HepG2 (cell line): ENCODE measurements around the gene RORB. TPM values are rescaled to one million over a fixed set of nuclear protein-coding genes. Genes with fewer than 3 reads are reported as not detected.

Experiments used
- ATAC-seq: fragments of 200-7000 bp; cut with Tn5 transposase; 3 replicates; pipeline ENCODE4 v1.9.1; 2020; ENCODE audit warnings: mild to moderate bottlenecking, moderate library complexity
- BruUV-seq: library from RNA; stranded (reverse); fragments of 400-500 nt; replicated peaks from 2 replicates; lab custom pipeline; 2021; lab: Mats Ljungman, UMichigan
- CTCF ChIA-PET: fragments of 300-600 bp; formaldehyde crosslinking; extraction: SDS; loops from one replicate; lab custom pipeline; 2021; ENCODE audit warnings: low total read pairs, inconsistent platforms, low intra/inter-chr PET ratio; lab: Yijun Ruan, JAX
- POLR2A ChIA-PET: fragments of 350-600 bp; sonication (Branson Sonifier 250); formaldehyde crosslinking; loops from one replicate; lab custom pipeline; 2020; ENCODE audit warnings: antibody characterized with exemption, inconsistent platforms; lab: Yijun Ruan, JAX
- DNase-seq: peaks from one replicate; pipeline ENCODE4 v3.0.0-alpha.2; 2015; ENCODE audit warnings: low spot score
- FAIRE-seq: peaks from 3 replicates; lab custom pipeline; 2011; peaks lifted over from hg19 to GRCh38; lab: Jason Lieb, UNC
- H2AFZ ChIP-seq: one replicate; pipeline ENCODE4 v1.6.1; 2011; ENCODE audit warnings: low read length, inconsistent platforms
- H3K27ac ChIP-seq: fragments of 300-600 bp; 3 replicates; pipeline ENCODE4 v1.8.0; 2011; ENCODE audit warnings: mixed run types, mild to moderate bottlenecking, mixed read lengths, low read length, inconsistent platforms; ENCODE audit not compliant: insufficient read depth; ENCODE audit errors: extremely low read length
- H3K27me3 ChIP-seq, 2 experiments: fragments of 200-600 bp in 1 of 2; 2 replicates in 1 of 2; 3 replicates in 1 of 2; pipeline versions ENCODE4 v1.6.0 to v1.8.0; 2011; ENCODE audit warnings: low read length in 2 of 2, mild to moderate bottlenecking in 2 of 2, moderate library complexity in 2 of 2, inconsistent platforms in 1 of 2; ENCODE audit not compliant: insufficient read depth in 2 of 2, control insufficient read depth in 1 of 2
- H3K36me3 ChIP-seq, 2 experiments: fragments of 200-600 bp in 1 of 2; replicated peaks in 1 of 2; 2 replicates in 1 of 2; 3 replicates in 1 of 2; pipeline versions ENCODE4 v1.5.1 to v1.8.0; 2011; ENCODE audit warnings: low read length in 2 of 2, inconsistent platforms in 1 of 2; ENCODE audit not compliant: insufficient read depth in 2 of 2, control insufficient read depth in 1 of 2
- H3K4me1 ChIP-seq: 2 replicates; pipeline ENCODE4 v1.5.1; 2012; ENCODE audit warnings: low read length, inconsistent platforms; ENCODE audit not compliant: insufficient read depth
- H3K4me2 ChIP-seq: 2 replicates; pipeline ENCODE4 v1.6.0; 2011; ENCODE audit warnings: low read depth, low read length, inconsistent platforms
- H3K4me3 ChIP-seq, 3 experiments: fragments of 200-600 bp in 1 of 3; sonication (generic), shearing (Covaris generic) in 1 of 3; replicated peaks in 1 of 3; 2 replicates each; pipeline ENCODE4 v1.5.1; 2011 to 2016; ENCODE audit warnings: low read length in 3 of 3, inconsistent platforms in 2 of 3, low read depth in 2 of 3, mild to moderate bottlenecking in 2 of 3, control low read depth in 1 of 3, mixed read lengths in 1 of 3; ENCODE audit not compliant: insufficient read depth in 1 of 3
- H3K79me2 ChIP-seq: one replicate; pipeline ENCODE4 v1.6.1; 2011; ENCODE audit warnings: low read length, inconsistent platforms; ENCODE audit not compliant: insufficient read depth
- H3K9ac ChIP-seq: 2 replicates; pipeline ENCODE4 v1.6.0; 2011; ENCODE audit warnings: mild to moderate bottlenecking, low read depth, low read length, inconsistent platforms; ENCODE audit not compliant: insufficient read depth
- H3K9me3 ChIP-seq: 2 replicates; pipeline ENCODE4 v1.5.1; 2012; ENCODE audit warnings: mild to moderate bottlenecking, low read length
- H4K20me1 ChIP-seq: 2 replicates; pipeline ENCODE4 v1.6.0; 2011; ENCODE audit warnings: inconsistent platforms, mild to moderate bottlenecking, low read length, moderate library complexity; ENCODE audit not compliant: insufficient read depth
- FOXO4 ChIP-seq: sonication (generic); formaldehyde crosslinking; conservative IDR thresholded peaks from 2 replicates; pipeline ENCODE4 v1.8.1; 2023; ENCODE audit warnings: missing genetic modification reagents
- GABPA ChIP-seq, 2 experiments: IDR thresholded peaks; 2 replicates each; pipeline ENCODE4 v1.6.1; 2011 to 2016; ENCODE audit warnings: low read depth in 2 of 2, low read length in 1 of 2, missing biosample characterization in 1 of 2, missing genetic modification characterization in 1 of 2
- KDM6A ChIP-seq: IDR thresholded peaks from 2 replicates; pipeline ENCODE4 v1.6.1; 2016; ENCODE audit warnings: low read depth
- MTF1 ChIP-seq: sonication (generic); formaldehyde crosslinking; IDR thresholded peaks from 2 replicates; pipeline ENCODE4 v1.5.0; 2020; ENCODE audit warnings: missing genetic modification reagents
- NAIF1 ChIP-seq: sonication (generic); formaldehyde crosslinking; IDR thresholded peaks from 2 replicates; pipeline ENCODE4 v1.5.0; 2020; ENCODE audit warnings: mild to moderate bottlenecking, missing genetic modification reagents, borderline replicate concordance
- NFE2 ChIP-seq: sonication (generic); formaldehyde crosslinking; IDR thresholded peaks from 2 replicates; pipeline ENCODE4 v1.4.0; 2020; ENCODE audit warnings: missing genetic modification reagents
- NKX3-1 ChIP-seq: sonication (generic); formaldehyde crosslinking; IDR thresholded peaks from 2 replicates; pipeline ENCODE4 v1.5.0; 2020; ENCODE audit warnings: missing genetic modification reagents
- NR1H2 ChIP-seq: sonication (generic); formaldehyde crosslinking; IDR thresholded peaks from 2 replicates; pipeline ENCODE4 v1.8.1; 2022; ENCODE audit warnings: low read depth, missing genetic modification reagents, borderline replicate concordance
- RBFOX2 ChIP-seq: fragments of 200-400 bp; formaldehyde crosslinking; IDR thresholded peaks from 2 replicates; pipeline ENCODE4 v1.6.1; 2017; ENCODE audit warnings: low read depth, mild to moderate bottlenecking, low read length
- SMC3 ChIP-seq: IDR thresholded peaks from 2 replicates; pipeline ENCODE4 v1.6.1; 2011; ENCODE audit warnings: low read length, improper control_type of control experiment
- TGIF2 ChIP-seq: IDR thresholded peaks from 2 replicates; pipeline ENCODE4 v1.6.1; 2016; ENCODE audit warnings: control low read depth, missing compliant biosample characterization
- ZFP36L1 ChIP-seq: sonication (generic); formaldehyde crosslinking; IDR thresholded peaks from 2 replicates; pipeline ENCODE4 v1.8.0; 2022; ENCODE audit warnings: mild to moderate bottlenecking, missing genetic modification reagents, moderate library complexity
- ZNF414 ChIP-seq: sonication (generic); formaldehyde crosslinking; IDR thresholded peaks from 2 replicates; pipeline ENCODE4 v1.5.0; 2020; ENCODE audit warnings: missing genetic modification reagents
- ZNF749 ChIP-seq: sonication (generic); formaldehyde crosslinking; IDR thresholded peaks from 2 replicates; pipeline ENCODE4 v1.8.0; 2022; ENCODE audit warnings: mild to moderate bottlenecking, missing genetic modification reagents, moderate library complexity, borderline replicate concordance
- ZNF781 ChIP-seq: sonication (generic); formaldehyde crosslinking; IDR thresholded peaks from 2 replicates; pipeline ENCODE4 v1.5.1; 2020; ENCODE audit warnings: borderline replicate concordance, mild to moderate bottlenecking, missing genetic modification reagents; ENCODE audit errors: not compliant biosample characterization
- ZSCAN25 ChIP-seq: sonication (generic); formaldehyde crosslinking; IDR thresholded peaks from 2 replicates; pipeline ENCODE4 v1.8.0; 2022; ENCODE audit warnings: mild to moderate bottlenecking, missing genetic modification reagents
- ZXDC ChIP-seq: sonication (generic); formaldehyde crosslinking; IDR thresholded peaks from 2 replicates; pipeline ENCODE4 v1.5.0; 2020; ENCODE audit warnings: mild to moderate bottlenecking, missing genetic modification reagents
- WGBS: methylation state at CpG from one replicate; pipeline ENCODE4 v1.1.6; 2017; ENCODE audit warnings: low lambda C conversion rate; 5-methylcytosine and 5-hydroxymethylcytosine counted together
- in situ Hi-C: cut with HindIII; loops from 2 replicates; pipeline ENCODE4 v1.10.0; 2017; ENCODE audit warnings: low pct_unique_long_range_greater_than_20kb; ENCODE audit not compliant: extremely low pct_ligation_motif_present
- intact Hi-C: fragments of 100-400 bp; cut with micrococcal nuclease; formaldehyde crosslinking; loops from one replicate; pipeline ENCODE4 v1.10.0; 2022; ENCODE audit not compliant: unreplicated experiment
- polyA plus RNA-seq, 8 experiments: library from polyadenylated mRNA; depleted of rRNA in 3 of 8; stranded (reverse) in 7 of 8; unstranded in 1 of 8; fragments of >200 nt; fragmentation: Illumina TruSeq in 4 of 8; extraction: Trizol in 4 of 8; gene quantifications; 2 replicates each; pipeline versions ENCODE4 v1.2.1 to v1.2.3, GENCODE V29; 2011 to 2016; ENCODE audit warnings: low read depth in 4 of 8, missing spikeins in 1 of 8, mixed read lengths in 1 of 8; ENCODE audit not compliant: insufficient read depth in 1 of 8
- total RNA-seq, 5 experiments: library from RNA; depleted of rRNA; stranded (reverse); fragments of >200 nt; fragmentation: Illumina TruSeq; extraction: Trizol; gene quantifications; 2 replicates each; pipeline ENCODE4 v1.2.3, GENCODE V29; 2016; ENCODE audit warnings: low read depth in 1 of 5

Gene RORB
- total and polyA plus RNA-seq, 2 of the 13 experiments (the other 11 are each of a cell fraction or from before 2014, with no cell fraction given): not detected

GRCh38 chr9:74570879-74571512 is 73.9 kb downstream of the RORB start (continued):
- TF ChIP-seq SMC3 (peak; percentile 68), KDM6A (CRISPR knock-in tag) (no peak), GABPA (IDR thresholded peaks at IDR 0.05; ENCODE audit: low read depth, low read length) (no peak), GABPA (CRISPR knock-in tag; IDR thresholded peaks at IDR 0.05; ENCODE audit: low read depth) (no peak), ZNF781 (CRISPR knock-in tag) (no peak), NAIF1 (no peak), FOXO4 (CRISPR knock-in tag) (no peak), MTF1 (CRISPR knock-in tag) (no peak), TGIF2 (CRISPR knock-in tag) (no peak), ZSCAN25 (CRISPR knock-in tag) (no peak)

- Histone ChIP-seq H3K36me3 (no peaks in the 10 kb centered on the region), H3K9ac (no peak overlapping the region), H3K4me2 (no peak overlapping the region), H3K4me3 (no peak overlapping the region), H4K20me1 (no peaks in the 10 kb centered on the region), H3K9me3 (no peaks in the 10 kb centered on the region), H2AFZ (no peak overlapping the region), H3K27me3 (peaks cover 0 to 6% of the 10 kb centered on the region in 2 experiments; a peak in 1 of 5 replicates), H3K4me1 (no peaks in the 10 kb centered on the region), H3K79me2 (no peaks in the 10 kb centered on the region), H3K27ac (no peak overlapping the region)
- BruUV-seq: no TSS peak
- FAIRE-seq (no peak), DNase-seq (no peak), ATAC-seq (no peak)
- in situ Hi-C loops: loop anchor here (5.0 kb wide), 1 partner anchor 891 kb away; no protein-coding TSS in a partner anchor
- CTCF ChIA-PET: no interaction called here
- POLR2A ChIA-PET: no interaction called here
- 5% methylated on average over 7 of the region's 8 CpGs for WGBS
- TF ChIP-seq ZFP36L1: no peak
- no peak for TF ChIP-seq ZNF414 (CRISPR knock-in tag)
- no peak for TF ChIP-seq NR1H2 (CRISPR knock-in tag)
- TF ChIP-seq ZNF749 (CRISPR knock-in tag): no peak
- no peak for TF ChIP-seq NKX3-1 (CRISPR knock-in tag)
- no peak for TF ChIP-seq RBFOX2
- no peak for TF ChIP-seq ZXDC (CRISPR knock-in tag)
- TF ChIP-seq NFE2 (CRISPR knock-in tag): no peak
- TF ChIP-seq, all 625 proteins: peak for 0
- intact Hi-C loops: loop anchor here (10.0 kb wide), 1 partner anchor 501 kb away; no protein-coding TSS in a partner anchor
Observed at GRCh38 chr9:74573640-74574191, 76.6 kb downstream of the RORB start.
